HepG2 (cell line): ENCODE results near the gene PIP5KL1. TPM values are rescaled to one million over a fixed set of nuclear protein-coding genes. Genes with fewer than 3 reads are reported as not detected.

Source experiments
- ATAC-seq: fragments of 200-7000 bp; cut with Tn5 transposase; 3 replicates; pipeline ENCODE4 v1.9.1; 2020; ENCODE audit warnings: mild to moderate bottlenecking, moderate library complexity
- BruUV-seq: library from RNA; stranded (reverse); fragments of 400-500 nt; replicated peaks from 2 replicates; lab custom pipeline; 2021; lab: Mats Ljungman, UMichigan
- CTCF ChIA-PET: fragments of 300-600 bp; formaldehyde crosslinking; extraction: SDS; loops from one replicate; lab custom pipeline; 2021; ENCODE audit warnings: low total read pairs, inconsistent platforms, low intra/inter-chr PET ratio; lab: Yijun Ruan, JAX
- POLR2A ChIA-PET: fragments of 350-600 bp; sonication (Branson Sonifier 250); formaldehyde crosslinking; loops from one replicate; lab custom pipeline; 2020; ENCODE audit warnings: antibody characterized with exemption, inconsistent platforms; lab: Yijun Ruan, JAX
- DNase-seq: peaks from one replicate; pipeline ENCODE4 v3.0.0-alpha.2; 2015; ENCODE audit warnings: low spot score
- FAIRE-seq: peaks from 3 replicates; lab custom pipeline; 2011; peaks lifted over from hg19 to GRCh38; lab: Jason Lieb, UNC
- H2AFZ ChIP-seq: one replicate; pipeline ENCODE4 v1.6.1; 2011; ENCODE audit warnings: low read length, inconsistent platforms
- H3K27ac ChIP-seq: fragments of 300-600 bp; 3 replicates; pipeline ENCODE4 v1.8.0; 2011; ENCODE audit warnings: mixed run types, mild to moderate bottlenecking, mixed read lengths, low read length, inconsistent platforms; ENCODE audit not compliant: insufficient read depth; ENCODE audit errors: extremely low read length
- H3K27me3 ChIP-seq, 2 experiments: fragments of 200-600 bp in 1 of 2; 2 replicates in 1 of 2; 3 replicates in 1 of 2; pipeline versions ENCODE4 v1.6.0 to v1.8.0; 2011; ENCODE audit warnings: low read length in 2 of 2, mild to moderate bottlenecking in 2 of 2, moderate library complexity in 2 of 2, inconsistent platforms in 1 of 2; ENCODE audit not compliant: insufficient read depth in 2 of 2, control insufficient read depth in 1 of 2
- H3K36me3 ChIP-seq, 2 experiments: fragments of 200-600 bp in 1 of 2; replicated peaks in 1 of 2; 2 replicates in 1 of 2; 3 replicates in 1 of 2; pipeline versions ENCODE4 v1.5.1 to v1.8.0; 2011; ENCODE audit warnings: low read length in 2 of 2, inconsistent platforms in 1 of 2; ENCODE audit not compliant: insufficient read depth in 2 of 2, control insufficient read depth in 1 of 2
- H3K4me1 ChIP-seq: 2 replicates; pipeline ENCODE4 v1.5.1; 2012; ENCODE audit warnings: low read length, inconsistent platforms; ENCODE audit not compliant: insufficient read depth
- H3K4me2 ChIP-seq: 2 replicates; pipeline ENCODE4 v1.6.0; 2011; ENCODE audit warnings: low read depth, low read length, inconsistent platforms
- H3K4me3 ChIP-seq, 3 experiments: fragments of 200-600 bp in 1 of 3; sonication (generic), shearing (Covaris generic) in 1 of 3; replicated peaks in 1 of 3; 2 replicates each; pipeline ENCODE4 v1.5.1; 2011 to 2016; ENCODE audit warnings: low read length in 3 of 3, inconsistent platforms in 2 of 3, low read depth in 2 of 3, mild to moderate bottlenecking in 2 of 3, control low read depth in 1 of 3, mixed read lengths in 1 of 3; ENCODE audit not compliant: insufficient read depth in 1 of 3
- H3K79me2 ChIP-seq: one replicate; pipeline ENCODE4 v1.6.1; 2011; ENCODE audit warnings: low read length, inconsistent platforms; ENCODE audit not compliant: insufficient read depth
- H3K9ac ChIP-seq: 2 replicates; pipeline ENCODE4 v1.6.0; 2011; ENCODE audit warnings: mild to moderate bottlenecking, low read depth, low read length, inconsistent platforms; ENCODE audit not compliant: insufficient read depth
- H3K9me3 ChIP-seq: 2 replicates; pipeline ENCODE4 v1.5.1; 2012; ENCODE audit warnings: mild to moderate bottlenecking, low read length
- H4K20me1 ChIP-seq: 2 replicates; pipeline ENCODE4 v1.6.0; 2011; ENCODE audit warnings: inconsistent platforms, mild to moderate bottlenecking, low read length, moderate library complexity; ENCODE audit not compliant: insufficient read depth
- CEBPB ChIP-seq: IDR thresholded peaks from 2 replicates; pipeline ENCODE4 v1.6.1; 2011; ENCODE audit warnings: low read depth, low read length, improper control_type of control experiment, borderline replicate concordance
- IRX3 ChIP-seq: sonication (generic); formaldehyde crosslinking; IDR thresholded peaks from 2 replicates; pipeline ENCODE4 v1.8.1; 2023; ENCODE audit warnings: mild to moderate bottlenecking, low read depth, missing genetic modification reagents, borderline replicate concordance
- NFE2L1 ChIP-seq: sonication (generic); formaldehyde crosslinking; IDR thresholded peaks from 2 replicates; pipeline ENCODE4 v1.4.0; 2020; ENCODE audit warnings: missing genetic modification reagents, mild to moderate bottlenecking, borderline replicate concordance
- RFX5 ChIP-seq: IDR thresholded peaks from 2 replicates; pipeline ENCODE4 v1.6.1; 2011; ENCODE audit warnings: low read depth, low read length, improper control_type of control experiment
- ZNF225 ChIP-seq: sonication (generic); formaldehyde crosslinking; IDR thresholded peaks from 2 replicates; pipeline ENCODE4 v1.4.0; 2020; ENCODE audit warnings: mild to moderate bottlenecking, missing genetic modification reagents
- ZNF317 ChIP-seq: sonication (generic); formaldehyde crosslinking; IDR thresholded peaks from 2 replicates; pipeline ENCODE4 v1.5.0; 2020; ENCODE audit warnings: mild to moderate bottlenecking, missing genetic modification reagents
- ZNF605 ChIP-seq: sonication (generic); formaldehyde crosslinking; IDR thresholded peaks from 2 replicates; pipeline ENCODE4 v1.8.0; 2022; ENCODE audit warnings: mild to moderate bottlenecking, missing genetic modification reagents
- WGBS: methylation state at CpG from one replicate; pipeline ENCODE4 v1.1.6; 2017; ENCODE audit warnings: low lambda C conversion rate; 5-methylcytosine and 5-hydroxymethylcytosine counted together
- in situ Hi-C: cut with HindIII; loops from 2 replicates; pipeline ENCODE4 v1.10.0; 2017; ENCODE audit warnings: low pct_unique_long_range_greater_than_20kb; ENCODE audit not compliant: extremely low pct_ligation_motif_present
- intact Hi-C: fragments of 100-400 bp; cut with micrococcal nuclease; formaldehyde crosslinking; loops from one replicate; pipeline ENCODE4 v1.10.0; 2022; ENCODE audit not compliant: unreplicated experiment
- polyA plus RNA-seq, 8 experiments: library from polyadenylated mRNA; depleted of rRNA in 3 of 8; stranded (reverse) in 7 of 8; unstranded in 1 of 8; fragments of >200 nt; fragmentation: Illumina TruSeq in 4 of 8; extraction: Trizol in 4 of 8; gene quantifications; 2 replicates each; pipeline versions ENCODE4 v1.2.1 to v1.2.3, GENCODE V29; 2011 to 2016; ENCODE audit warnings: low read depth in 4 of 8, missing spikeins in 1 of 8, mixed read lengths in 1 of 8; ENCODE audit not compliant: insufficient read depth in 1 of 8
- total RNA-seq, 5 experiments: library from RNA; depleted of rRNA; stranded (reverse); fragments of >200 nt; fragmentation: Illumina TruSeq; extraction: Trizol; gene quantifications; 2 replicates each; pipeline ENCODE4 v1.2.3, GENCODE V29; 2016; ENCODE audit warnings: low read depth in 1 of 5
- TF ChIP-seq, protein P1 (sequence below): IDR thresholded peaks from 2 replicates; pipeline ENCODE4 v1.6.1; 2016; ENCODE audit warnings: missing biosample characterization, missing genetic modification reagents, low read depth
- TF ChIP-seq, protein P2 (sequence below): sonication (generic); formaldehyde crosslinking; IDR thresholded peaks from 2 replicates; pipeline ENCODE4 v1.4.0; 2020; ENCODE audit warnings: mild to moderate bottlenecking, missing genetic modification reagents

The PIP5KL1 gene
- total and polyA plus RNA-seq, 2 of the 13 experiments (the other 11 are each of a cell fraction or from before 2014, with no cell fraction given), result 0.20 to 0.49 TPM

DNA sequence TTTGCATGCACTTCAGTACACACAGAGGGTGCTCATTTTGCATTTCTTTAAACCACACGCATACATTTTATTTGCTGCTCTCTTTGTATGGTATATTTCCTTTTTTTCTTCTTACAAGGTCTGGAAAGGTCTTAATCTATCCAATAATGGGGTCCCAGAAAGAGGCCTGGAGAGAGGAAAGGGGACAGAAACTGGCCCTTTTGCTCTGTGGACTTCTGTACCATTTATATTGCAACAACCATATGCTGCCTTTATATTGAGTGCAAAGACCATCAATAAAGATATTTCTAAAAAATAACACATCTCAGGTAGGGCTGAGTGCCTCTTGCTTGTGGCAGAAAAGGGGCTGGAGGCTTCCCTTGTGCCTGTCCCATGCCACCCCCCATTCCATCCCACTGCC is 22.6 kb upstream of the PIP5KL1 start:
- 85% methylated on average over 1 of the region's 1 CpG for WGBS
- FAIRE-seq, result no peak

More for the DNA sequence above, 22.6 kb upstream of the PIP5KL1 start:
- intact Hi-C loops, result no loop called here
- H3K9ac ChIP-seq, result no peak overlapping the region
- no TSS peak for BruUV-seq
- peaks cover 3% of the 10 kb centered on the region; the same call in 1 of the 2 replicates for H4K20me1 ChIP-seq
- no peak for DNase-seq
- ATAC-seq, result no peak
- H2AFZ ChIP-seq, result no peak overlapping the region
- no peaks in the 10 kb centered on the region; a peak in 1 of 5 replicates for H3K27me3 ChIP-seq
- no peaks in the 10 kb centered on the region for H3K9me3 ChIP-seq
- peaks cover 79% of the 10 kb centered on the region for H3K4me1 ChIP-seq
- TF ChIP-seq ZNF605 (CRISPR knock-in tag) (no peak), ZNF317 (CRISPR knock-in tag) (no peak), NFE2L1 (CRISPR knock-in tag) (no peak), ZNF225 (CRISPR knock-in tag) (no peak), CEBPB (no peak), IRX3 (no peak), RFX5 (no peak)
- TF ChIP-seq, protein P1, sequence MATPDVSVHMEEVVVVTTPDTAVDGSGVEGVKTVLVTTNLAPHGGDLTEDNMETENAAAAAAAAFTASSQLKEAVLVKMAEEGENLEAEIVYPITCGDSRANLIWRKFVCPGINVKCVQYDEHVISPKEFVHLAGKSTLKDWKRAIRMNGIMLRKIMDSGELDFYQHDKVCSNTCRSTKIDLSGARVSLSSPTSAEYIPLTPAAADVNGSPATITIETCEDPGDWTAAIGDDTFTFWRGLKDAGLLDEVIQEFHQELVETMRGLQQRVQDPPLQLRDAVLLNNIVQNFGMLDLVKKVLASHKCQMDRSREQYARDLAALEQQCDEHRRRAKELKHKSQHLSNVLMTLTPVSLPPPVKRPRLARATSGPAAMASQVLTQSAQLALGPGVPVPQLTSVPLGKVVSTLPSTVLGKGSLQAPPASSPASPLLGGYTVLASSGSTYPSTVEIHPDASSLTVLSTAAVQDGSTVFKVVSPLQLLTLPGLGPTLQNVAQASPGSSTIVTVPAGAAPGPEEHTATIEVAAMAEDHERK (CRISPR knock-in tag), result no peak
- TF ChIP-seq, protein P2, sequence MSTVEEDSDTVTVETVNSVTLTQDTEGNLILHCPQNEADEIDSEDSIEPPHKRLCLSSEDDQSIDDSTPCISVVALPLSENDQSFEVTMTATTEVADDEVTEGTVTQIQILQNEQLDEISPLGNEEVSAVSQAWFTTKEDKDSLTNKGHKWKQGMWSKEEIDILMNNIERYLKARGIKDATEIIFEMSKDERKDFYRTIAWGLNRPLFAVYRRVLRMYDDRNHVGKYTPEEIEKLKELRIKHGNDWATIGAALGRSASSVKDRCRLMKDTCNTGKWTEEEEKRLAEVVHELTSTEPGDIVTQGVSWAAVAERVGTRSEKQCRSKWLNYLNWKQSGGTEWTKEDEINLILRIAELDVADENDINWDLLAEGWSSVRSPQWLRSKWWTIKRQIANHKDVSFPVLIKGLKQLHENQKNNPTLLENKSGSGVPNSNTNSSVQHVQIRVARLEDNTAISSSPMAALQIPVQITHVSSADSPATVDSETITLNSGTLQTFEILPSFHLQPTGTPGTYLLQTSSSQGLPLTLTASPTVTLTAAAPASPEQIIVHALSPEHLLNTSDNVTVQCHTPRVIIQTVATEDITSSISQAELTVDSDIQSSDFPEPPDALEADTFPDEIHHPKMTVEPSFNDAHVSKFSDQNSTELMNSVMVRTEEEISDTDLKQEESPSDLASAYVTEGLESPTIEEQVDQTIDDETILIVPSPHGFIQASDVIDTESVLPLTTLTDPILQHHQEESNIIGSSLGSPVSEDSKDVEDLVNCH (CRISPR knock-in tag), result no peak
- H3K4me2 ChIP-seq, result no peak overlapping the region
- ChIA-PET POLR2A (interaction anchor here (1.0 to 1.6 kb wide), 7 partner anchors 9 to 150 kb away, joined by 3 to 6 read pairs (median 3); partner anchors contain the start of gene EEIG1), CTCF (interaction anchor here (1.6 kb wide), 1 partner anchor 10 kb away, joined by 7 read pairs; no protein-coding TSS in a partner anchor)
- in situ Hi-C loops, result no loop called here
- no peaks in the 10 kb centered on the region; a peak in 1 of 5 replicates for H3K36me3 ChIP-seq
- no peak overlapping the region for H3K4me3 ChIP-seq
- H3K27ac ChIP-seq, result peak overlapping the region; percentile 96
- peaks cover 78% of the 10 kb centered on the region for H3K79me2 ChIP-seq
